HL-60 (cell line): ENCODE measurements around the gene TTC28.

Experiments
- CTCF ChIP-seq: IDR thresholded peaks from one replicate; pipeline ENCODE4 v1.5.1; 2011; ENCODE audit warnings: low read length, control low read depth, inconsistent platforms; ENCODE audit not compliant: insufficient read depth
- POLR2AphosphoS5 ChIP-seq: IDR thresholded peaks from 2 replicates; pipeline ENCODE4 v1.6.1; 2012; ENCODE audit warnings: low read depth

- TF ChIP-seq CTCF, result no peak
- TF ChIP-seq POLR2AphosphoS5, result no peak
These were observed 555.5 kb downstream of the TTC28 start for GRCh38 chr22:28123989-28124766.
